Esophagus squamous epithelium (tissue), 4 donors: Measurements from ENCODE around the gene TRIM13.

Experiments
- CTCF ChIP-seq, 6 experiments: fragments of 450-650 bp in 4 of 6; fragments of 200-600 bp in 2 of 6; sonication (generic) in 2 of 6; IDR thresholded peaks; one replicate each; pipeline ENCODE4 v1.5.1; 2016 to 2019; ENCODE audit warnings: antibody characterized with exemption in 6 of 6, mild to moderate bottlenecking in 4 of 6, moderate library complexity in 4 of 6
- POLR2A ChIP-seq, 4 donors: fragments of 450-650 bp; IDR thresholded peaks; one replicate each; pipeline ENCODE4 v1.6.1; 2017; ENCODE audit warnings: antibody characterized with exemption in 4 of 4, mild to moderate bottlenecking in 4 of 4, moderate library complexity in 3 of 4

DNA sequence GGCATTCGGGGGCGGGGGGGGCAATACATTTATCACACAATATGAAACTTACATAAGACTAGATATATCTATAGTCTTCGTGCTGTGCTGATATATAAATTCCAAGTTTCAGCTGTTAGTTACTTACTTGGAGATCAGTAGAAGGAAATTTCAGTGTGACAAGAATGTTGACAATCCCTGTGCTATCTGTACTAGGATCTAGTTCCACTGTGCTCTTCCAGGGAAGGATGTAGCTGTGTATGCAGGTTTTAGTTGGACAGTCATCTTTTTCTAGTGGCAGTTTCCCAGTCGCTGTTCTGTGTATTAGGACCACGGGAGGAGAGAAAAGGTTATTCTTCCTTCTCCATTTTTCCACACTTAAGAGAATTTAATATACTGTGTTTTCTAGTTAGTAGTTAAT lies 3.2 kb upstream of the TRIM13 start:
- TF ChIP-seq CTCF (IDR thresholded peaks at IDR 0.05) (no peak), POLR2A (IDR thresholded peaks at IDR 0.05) (no peak)
